NCI-H1105 (cell line): Measurements from ENCODE around the gene LYST.
A peak's percentile ranks its signal among the peaks of the same experiment; 100 is the strongest.
"Not testable (repeated sequence)": the region's sequence is repeated elsewhere in the genome, so short reads cannot be mapped to it uniquely, and the experiment has no call there.

Experiments used
- DNase-seq: peaks from one replicate; lab custom pipeline; 2025; lab: John Stamatoyannopoulos, UW

The LYST gene

DNA sequence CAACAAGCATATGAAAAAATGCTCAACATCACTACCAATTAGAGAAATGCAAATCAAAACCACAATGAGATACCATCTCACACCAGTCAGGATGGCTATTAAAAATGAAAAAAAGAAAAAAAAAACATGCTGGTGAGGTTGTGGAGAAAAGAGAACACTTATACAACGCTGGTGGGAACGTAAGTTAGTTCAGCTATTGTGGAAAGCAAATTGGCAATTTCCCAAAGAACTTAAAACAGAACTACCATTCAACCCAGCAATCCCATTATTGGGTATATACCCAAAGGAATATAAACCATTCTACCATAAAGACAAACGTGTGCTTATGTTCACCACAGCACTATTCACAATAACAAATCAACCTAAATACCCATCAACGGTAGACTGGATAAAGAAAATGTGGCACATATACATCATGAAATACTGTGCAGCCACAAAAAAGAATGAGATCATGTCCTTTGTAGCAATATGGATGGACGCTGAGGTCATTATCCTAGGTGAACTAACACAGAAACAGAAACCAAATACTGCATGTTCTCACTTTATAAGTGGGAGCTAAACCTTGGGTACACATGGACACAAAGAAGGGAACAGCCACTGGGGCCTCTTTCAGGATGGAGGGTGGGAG is 49.5 kb downstream of the LYST start:
- DNase-seq = no peak

GRCh38 chr1:235809688-235810397 is 56.9 kb downstream of the LYST start:
- DNase-seq = no peak

GRCh38 chr1:235808223-235808622 is 58.5 kb downstream of the LYST start:
- no peak for DNase-seq

GRCh38 chr1:235806123-235806522 is 60.6 kb downstream of the LYST start:
- DNase-seq = no peak

DNA sequence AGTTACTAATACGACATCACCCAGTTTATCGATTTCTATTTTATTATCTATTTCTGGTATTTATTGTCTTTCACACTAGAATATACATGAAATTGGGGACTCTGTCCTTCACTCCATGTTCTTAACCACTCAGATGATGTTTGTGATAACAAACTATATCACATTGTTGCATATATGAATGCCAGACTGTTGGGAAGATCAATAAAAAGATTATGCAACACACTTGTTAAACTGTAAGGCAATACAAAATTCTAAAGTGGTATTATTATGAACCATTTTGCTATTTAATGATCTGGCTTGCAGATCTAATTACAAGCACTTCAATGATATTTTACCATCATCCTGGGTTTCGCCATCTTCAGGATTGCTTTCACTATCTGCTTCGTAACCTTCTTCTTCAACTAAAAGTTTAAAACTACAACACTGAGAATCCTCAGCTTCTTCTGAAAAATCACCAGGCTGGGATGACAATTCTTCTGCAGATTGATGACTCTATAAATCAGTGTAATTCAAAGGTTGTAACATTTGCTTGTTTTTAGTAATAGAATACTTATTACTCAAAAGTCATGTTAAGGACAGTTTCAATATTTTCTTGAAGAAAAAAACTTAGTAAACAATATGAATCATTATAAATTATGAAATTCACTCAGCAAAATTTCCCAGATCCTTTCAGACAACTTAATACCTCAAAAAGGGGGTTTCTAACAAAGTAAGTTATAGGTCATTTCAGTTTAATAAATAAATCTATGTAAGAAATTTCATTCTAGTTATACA is 63.9 kb downstream of the LYST start:
- DNase-seq = no peak

DNA sequence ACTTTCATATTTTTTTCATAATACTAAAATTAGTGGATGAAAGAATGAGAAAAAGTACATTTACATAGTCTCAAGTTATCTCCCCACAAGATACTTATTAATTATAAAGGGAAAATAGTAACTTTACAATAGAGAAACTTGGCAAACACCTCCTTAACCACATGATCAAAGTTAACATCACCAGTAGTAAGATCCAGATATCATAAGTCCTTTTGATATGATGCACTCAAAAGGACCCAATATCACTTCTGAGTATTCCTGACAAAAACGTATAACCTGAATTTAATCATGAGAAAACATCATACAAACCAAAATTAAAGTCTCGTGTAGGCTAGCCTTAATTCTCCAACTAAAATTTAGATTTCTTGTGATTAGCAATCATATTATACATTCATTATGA is 67.4 kb downstream of the LYST start:
- DNase-seq = no peak

- DNase-seq = no peak
Measured at GRCh38 chr1:235791532-235792060, 75.1 kb downstream of the LYST start.

- no peak for DNase-seq
Measured at GRCh38 chr1:235790123-235790522, 76.6 kb downstream of the LYST start.

GRCh38 chr1:235786227-235786898 is 80.3 kb downstream of the LYST start:
- not testable (repeated sequence) for DNase-seq

- no peak for DNase-seq
Measured at GRCh38 chr1:235784950-235785349, 81.8 kb downstream of the LYST start.

GRCh38 chr1:235783148-235783776 is 83.4 kb downstream of the LYST start:
- no peak for DNase-seq

GRCh38 chr1:235782601-235783000 is 84.1 kb downstream of the LYST start:
- no peak for DNase-seq

DNA sequence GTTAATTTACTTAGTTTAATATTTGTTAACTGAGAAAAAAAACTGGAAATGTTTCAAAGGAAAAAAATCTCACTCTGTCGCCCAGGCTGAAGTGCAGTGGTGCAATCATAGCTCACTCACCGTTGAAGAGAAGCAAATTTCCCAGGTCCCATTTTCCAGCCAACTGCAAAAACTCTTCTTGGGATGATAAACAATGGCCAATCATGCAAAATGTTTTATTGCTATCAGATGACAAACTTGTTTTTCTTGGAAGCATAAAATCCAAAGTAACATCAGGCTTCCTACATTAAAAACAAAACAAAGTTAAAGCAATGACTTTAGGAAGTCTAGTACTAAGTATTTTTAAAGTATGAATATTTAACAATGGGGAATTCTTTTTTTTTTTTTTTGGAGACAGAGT is 84.9 kb downstream of the LYST start:
- no peak for DNase-seq

DNA sequence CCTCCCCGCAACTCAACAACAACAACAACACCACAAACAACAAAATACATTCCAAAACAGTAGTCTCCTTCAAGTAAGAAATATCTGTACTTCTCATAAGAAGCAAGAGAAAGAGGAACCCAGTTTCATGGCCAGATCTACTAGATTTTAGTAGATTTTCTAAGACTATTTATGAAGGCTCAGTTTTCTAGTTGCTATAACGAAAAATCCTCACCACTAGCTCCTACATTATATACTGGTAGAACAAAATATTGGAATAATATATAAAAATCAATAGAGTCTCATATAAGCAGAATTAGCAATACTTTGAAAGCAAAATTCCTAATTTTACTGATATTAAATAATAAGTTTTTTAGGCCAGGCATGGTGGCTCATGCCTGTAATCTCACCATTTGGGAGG is 86.9 kb downstream of the LYST start:
- no peak for DNase-seq

GRCh38 chr1:235776396-235776795 is 90.3 kb downstream of the LYST start:
- no peak for DNase-seq

GRCh38 chr1:235775246-235775860 is 91.4 kb downstream of the LYST start:
- no peak for DNase-seq

DNA sequence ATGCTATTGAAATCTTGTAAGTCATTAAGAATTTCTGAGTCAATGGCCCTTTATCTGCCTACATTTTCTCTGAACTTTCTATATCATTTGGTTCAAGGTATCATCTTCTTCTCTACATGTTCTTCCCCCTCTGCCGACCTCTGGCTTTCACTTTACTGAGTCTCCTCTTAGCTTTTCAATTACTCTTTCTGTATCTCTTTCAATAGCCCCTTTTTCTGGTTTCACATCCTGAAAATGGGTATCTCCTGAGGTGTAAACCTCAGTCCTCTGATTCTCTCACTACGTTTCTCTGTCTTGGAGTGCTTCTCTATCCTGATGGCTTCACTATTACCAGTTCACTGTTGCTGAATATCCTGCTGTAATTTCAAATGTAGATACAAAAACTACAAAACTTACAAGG is 98.9 kb downstream of the LYST start:
- no peak for DNase-seq

DNA sequence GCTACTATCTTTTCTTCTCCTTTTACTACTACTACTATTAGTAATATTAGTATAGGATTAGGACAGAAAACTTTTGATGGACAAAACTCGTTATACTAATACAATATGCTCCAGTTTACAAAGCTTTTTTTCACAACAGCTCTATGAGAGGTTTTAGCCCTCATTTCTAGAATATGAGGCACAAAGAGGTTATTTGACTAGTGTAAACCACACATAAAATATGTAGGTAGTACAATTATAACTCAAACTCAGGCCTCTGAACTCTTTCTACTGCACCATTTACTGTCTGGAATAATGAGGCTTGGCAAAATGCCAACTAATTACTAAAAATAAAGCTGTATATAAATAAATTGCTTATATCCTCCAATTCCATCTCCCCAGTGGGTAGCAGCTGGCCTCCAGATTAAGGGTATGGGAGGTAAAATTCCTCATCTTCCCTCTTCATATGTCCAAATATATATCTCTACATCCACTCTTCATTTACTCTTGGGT is 99.9 kb downstream of the LYST start:
- DNase-seq = no peak

GRCh38 chr1:235763962-235764361 is 102.7 kb downstream of the LYST start:
- no peak for DNase-seq

GRCh38 chr1:235759336-235759735 is 107.4 kb downstream of the LYST start:
- no peak for DNase-seq

- peak; percentile 86 for DNase-seq
Measured at GRCh38 chr1:235758931-235759330, 107.8 kb downstream of the LYST start.
